ENCODE measurements around the gene DPM2.

DPM2 gene

GRCh38 chr9:127953768-127954505 is 16.3 kb upstream of the DPM2 start:
- DNase-seq: no peak

- DNase-seq: no peak
Observed at GRCh38 chr9:127953154-127953553, 15.5 kb upstream of the DPM2 start.

- DNase-seq: no peak
Observed at GRCh38 chr9:127950513-127951289, 13.0 kb upstream of the DPM2 start.

- DNase-seq: no peak
Observed at GRCh38 chr9:127949827-127950512, 12.3 kb upstream of the DPM2 start.

- DNase-seq: no peak
Observed at GRCh38 chr9:127947841-127948710, 10.4 kb upstream of the DPM2 start.

GRCh38 chr9:127946728-127947127 is 9.1 kb upstream of the DPM2 start:
- DNase-seq: no peak

GRCh38 chr9:127945942-127946341 is 8.3 kb upstream of the DPM2 start:
- DNase-seq: no peak

GRCh38 chr9:127945338-127945737 is 7.7 kb upstream of the DPM2 start:
- DNase-seq: no peak

GRCh38 chr9:127944586-127945218 is 7.0 kb upstream of the DPM2 start:
- no peak for DNase-seq

GRCh38 chr9:127943731-127944144 is 6.1 kb upstream of the DPM2 start:
- DNase-seq: peak; percentile 32 to 71

GRCh38 chr9:127943011-127943662 is 5.5 kb upstream of the DPM2 start:
- no peak for DNase-seq

GRCh38 chr9:127942216-127943010 is 4.8 kb upstream of the DPM2 start:
- DNase-seq: peak in 1 of 2 experiments; percentile 65

GRCh38 chr9:127941961-127942215 is 4.2 kb upstream of the DPM2 start:
- DNase-seq: no peak

- no peak for DNase-seq
Observed at GRCh38 chr9:127941062-127941960, 3.7 kb upstream of the DPM2 start.

- DNase-seq: no peak
Observed at GRCh38 chr9:127940593-127940992, 2.9 kb upstream of the DPM2 start.

- DNase-seq: no peak
Observed at GRCh38 chr9:127938298-127938690, 640 bp upstream of the DPM2 start.

- DNase-seq: no peak
Observed at GRCh38 chr9:127937056-127937387, 632 bp downstream of the DPM2 start.

GRCh38 chr9:127936347-127936852 is 1.3 kb downstream of the DPM2 start:
- DNase-seq: no peak

GRCh38 chr9:127935765-127936221 is 1.9 kb downstream of the DPM2 start:
- no peak for DNase-seq

GRCh38 chr9:127934986-127935385 is 2.7 kb downstream of the DPM2 start:
- no peak for DNase-seq
